Iris pigment epithelial cell (primary cell): ENCODE results near the gene ZSCAN5A.
"Not testable (repeated sequence)": the region's sequence is repeated elsewhere in the genome, so short reads cannot be mapped to it uniquely, and the experiment has no call there.

Experiments
- DNase-seq: peaks from one replicate; pipeline ENCODE4 v3.0.0-alpha.2; 2011; ENCODE audit warnings: low read depth

ZSCAN5A gene, protein sequence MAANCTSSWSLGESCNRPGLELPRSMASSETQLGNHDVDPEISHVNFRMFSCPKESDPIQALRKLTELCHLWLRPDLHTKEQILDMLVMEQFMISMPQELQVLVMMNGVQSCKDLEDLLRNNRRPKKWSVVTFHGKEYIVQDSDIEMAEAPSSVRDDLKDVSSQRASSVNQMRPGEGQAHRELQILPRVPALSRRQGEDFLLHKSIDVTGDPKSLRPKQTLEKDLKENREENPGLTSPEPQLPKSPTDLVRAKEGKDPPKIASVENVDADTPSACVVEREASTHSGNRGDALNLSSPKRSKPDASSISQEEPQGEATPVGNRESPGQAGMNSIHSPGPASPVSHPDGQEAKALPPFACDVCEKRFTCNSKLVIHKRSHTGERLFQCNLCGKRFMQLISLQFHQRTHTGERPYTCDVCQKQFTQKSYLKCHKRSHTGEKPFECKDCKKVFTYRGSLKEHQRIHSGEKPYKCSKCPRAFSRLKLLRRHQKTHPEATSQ

DNA sequence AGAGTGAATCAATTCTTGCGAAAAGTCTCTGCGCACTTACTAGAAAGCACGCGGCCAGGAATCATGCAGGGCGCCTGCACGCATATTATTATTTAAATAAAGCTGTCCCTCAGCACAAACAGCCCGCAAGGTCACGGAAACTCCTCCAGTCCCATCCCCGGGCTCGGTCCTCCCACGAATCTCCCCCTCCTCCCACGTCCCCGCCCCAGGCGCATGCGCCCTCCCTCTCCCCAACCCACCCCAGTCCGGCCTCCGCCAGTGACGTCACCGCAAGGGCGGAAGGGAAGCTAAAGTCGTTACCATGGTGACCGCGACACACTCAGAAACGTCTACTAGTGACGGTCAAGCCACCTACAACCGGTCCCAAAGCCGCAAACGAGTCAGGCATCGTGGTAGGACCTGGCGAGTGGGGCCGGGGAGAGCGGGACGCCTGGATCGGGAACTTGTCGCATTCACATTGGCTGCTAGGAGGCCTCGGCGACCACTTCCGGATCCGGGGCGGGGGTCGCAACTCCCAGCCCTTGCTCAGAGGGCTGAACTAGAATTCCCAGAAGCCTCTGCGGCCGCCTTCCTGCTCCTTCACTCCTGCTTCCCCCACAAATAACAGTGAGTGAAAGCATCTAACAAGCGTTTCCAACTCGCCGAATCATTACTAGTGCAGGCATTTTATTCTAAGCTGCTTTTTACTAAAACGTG is at the start of gene ZSCAN5A:
TSS of gene ZSCAN5A (minus strand) at position 459 of the 696 bp plus-strand sequence. CDS start 89,793 bp downstream, outside the sequence.
- DNase-seq = peak; percentile 94

GRCh38 chr19:56360841-56361240 is 46.2 kb upstream of the ZSCAN5A start:
- no peak for DNase-seq

DNA sequence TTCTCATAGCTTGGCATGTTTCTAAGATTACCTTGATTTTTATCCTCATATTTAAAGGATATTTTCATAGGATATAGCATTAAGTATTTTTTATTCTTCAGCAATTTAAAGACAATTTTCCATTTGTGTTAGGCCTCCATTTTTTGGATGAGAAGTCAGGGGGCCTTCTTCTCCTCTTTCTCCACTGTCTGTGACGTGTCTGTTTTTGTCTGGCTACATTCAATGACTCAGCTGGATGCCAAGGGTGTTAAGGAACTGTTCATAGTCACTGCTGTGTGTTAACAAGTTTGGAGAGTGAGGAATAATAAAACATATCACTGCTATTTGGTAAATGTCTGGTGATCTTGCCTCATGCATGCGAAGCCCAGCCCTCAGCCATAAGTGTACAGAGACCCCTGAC is 42.3 kb upstream of the ZSCAN5A start:
- DNase-seq = peak; percentile 56

GRCh38 chr19:56355517-56355916 is 40.9 kb upstream of the ZSCAN5A start:
- DNase-seq = no peak

- DNase-seq = no peak
These were observed 36.6 kb upstream of the ZSCAN5A start for GRCh38 chr19:56351208-56351607.

DNA sequence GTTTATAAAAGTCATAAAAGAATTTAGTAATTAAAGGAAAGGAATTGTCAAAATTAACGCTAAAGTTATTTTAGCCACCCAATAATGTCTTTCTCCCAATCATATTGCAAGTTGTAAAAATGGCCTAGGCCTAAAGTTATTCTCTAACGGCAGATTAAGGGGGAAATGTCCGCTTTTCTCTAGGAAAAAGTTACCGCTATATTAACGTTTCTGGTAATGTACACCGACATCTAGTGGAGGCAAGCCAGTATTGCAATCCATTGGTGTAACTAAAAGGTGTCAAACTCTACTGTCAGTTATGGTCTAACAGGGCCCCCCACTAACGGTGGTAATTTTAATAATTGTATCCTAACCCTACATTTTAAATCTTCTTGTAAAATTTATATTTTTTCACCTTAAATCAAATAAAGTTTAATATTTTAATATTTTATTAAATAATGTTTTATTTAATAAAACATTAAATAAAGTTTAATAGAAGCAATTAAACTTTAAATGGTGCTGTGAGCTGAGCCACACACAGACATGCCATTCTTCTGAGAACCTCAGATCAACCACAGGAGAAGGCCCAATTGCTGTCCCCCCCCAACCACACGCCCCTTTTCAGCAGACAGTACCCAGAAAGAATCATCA is 35.9 kb upstream of the ZSCAN5A start:
- DNase-seq = peak; percentile 45

- peak; percentile 32 for DNase-seq
These were observed 33.7 kb upstream of the ZSCAN5A start for GRCh38 chr19:56348289-56348877.

DNA sequence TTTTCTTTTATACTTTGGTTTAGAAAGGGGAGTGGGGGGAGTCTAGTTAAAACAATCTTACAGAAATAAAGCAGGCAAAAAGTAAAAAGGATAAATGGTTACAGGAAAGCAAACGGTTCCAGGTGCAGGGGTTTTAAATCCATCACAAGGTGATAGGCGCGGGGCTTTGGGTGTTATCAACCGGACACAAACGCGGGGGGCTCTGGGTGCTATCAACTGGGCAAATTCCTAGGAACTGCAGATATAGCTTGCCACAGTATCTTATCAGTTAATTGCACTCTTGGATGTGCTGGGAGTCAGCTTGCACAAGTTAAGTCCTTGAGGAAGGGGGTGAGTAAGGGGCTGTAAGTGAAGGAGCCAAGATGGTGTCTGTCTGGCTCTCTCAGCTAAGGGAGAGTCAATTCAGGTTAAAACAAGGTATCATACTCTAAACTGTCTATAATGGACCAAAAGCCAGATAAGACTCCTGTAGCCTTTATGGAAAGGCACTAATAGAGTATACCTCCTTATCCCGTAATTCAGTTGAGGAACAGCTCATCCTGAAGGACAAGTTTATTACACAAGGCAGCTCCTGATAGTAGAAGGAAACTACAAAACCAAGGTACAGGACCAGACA is 32.6 kb upstream of the ZSCAN5A start:
- no peak for DNase-seq

- no peak for DNase-seq
These were observed 27.3 kb upstream of the ZSCAN5A start for GRCh38 chr19:56341948-56342347.

DNA sequence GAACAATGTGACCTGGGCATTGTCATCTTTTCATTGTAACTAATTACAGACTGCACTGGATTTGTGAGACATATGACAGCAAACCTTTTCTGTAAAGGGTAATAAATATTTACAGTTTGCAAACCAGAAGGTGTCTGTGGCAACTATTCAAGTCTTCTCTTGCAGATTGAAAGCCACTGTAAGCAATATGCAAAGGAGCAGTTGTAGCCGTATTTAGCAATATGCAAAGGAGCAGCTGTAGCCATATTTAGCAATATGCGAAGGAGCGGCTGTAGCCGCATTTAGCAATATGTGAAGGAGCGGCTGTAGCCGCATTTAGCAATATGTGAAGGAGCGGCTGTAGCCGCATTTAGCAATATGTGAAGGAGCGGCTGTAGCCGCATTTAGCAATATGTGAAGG is 24.4 kb upstream of the ZSCAN5A start:
- DNase-seq = not testable (repeated sequence)

- DNase-seq = not testable (repeated sequence)
These were observed 22.4 kb upstream of the ZSCAN5A start for GRCh38 chr19:56337077-56337476.

- DNase-seq = not testable (repeated sequence)
These were observed 20.7 kb upstream of the ZSCAN5A start for GRCh38 chr19:56335371-56335770.

DNA sequence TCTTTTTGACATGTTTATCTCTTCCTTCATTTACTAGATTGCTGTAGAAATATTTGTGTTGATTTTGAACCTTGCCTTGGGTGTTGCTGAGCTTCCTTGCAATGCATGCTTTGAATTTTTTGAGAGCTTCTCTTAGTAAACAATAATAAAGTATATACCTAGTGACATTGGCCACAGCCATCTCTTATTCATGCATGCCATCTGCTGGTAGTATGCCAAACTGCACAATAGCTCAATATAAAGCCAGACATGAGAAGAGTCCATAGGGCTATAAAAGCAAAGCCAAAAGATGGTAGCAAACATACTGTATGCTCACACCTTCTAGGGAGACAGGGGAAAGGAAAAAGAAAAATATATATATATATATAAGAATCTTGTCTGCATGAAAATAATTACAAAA is 18.9 kb upstream of the ZSCAN5A start:
- DNase-seq = peak; percentile 59

DNA sequence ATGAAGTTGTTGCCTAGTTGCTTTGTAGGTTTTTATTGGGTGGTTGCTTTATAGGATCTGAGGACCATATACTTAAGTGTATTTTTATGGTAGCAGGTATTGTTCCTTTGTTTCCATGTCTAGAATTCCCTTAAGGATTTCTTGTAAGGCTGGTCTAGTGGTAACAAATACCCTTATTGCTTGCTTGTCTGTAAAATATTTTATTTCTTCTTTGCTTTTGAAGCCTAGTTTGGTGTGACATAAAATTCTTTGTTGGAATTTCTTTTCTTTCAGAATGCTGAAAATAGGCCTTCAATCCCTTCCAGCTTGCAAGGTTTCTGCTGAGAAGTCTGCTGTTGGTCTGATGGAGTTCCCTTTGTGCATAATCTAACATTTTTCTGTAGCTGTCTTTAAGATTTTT is 18.1 kb upstream of the ZSCAN5A start:
- no peak for DNase-seq

DNA sequence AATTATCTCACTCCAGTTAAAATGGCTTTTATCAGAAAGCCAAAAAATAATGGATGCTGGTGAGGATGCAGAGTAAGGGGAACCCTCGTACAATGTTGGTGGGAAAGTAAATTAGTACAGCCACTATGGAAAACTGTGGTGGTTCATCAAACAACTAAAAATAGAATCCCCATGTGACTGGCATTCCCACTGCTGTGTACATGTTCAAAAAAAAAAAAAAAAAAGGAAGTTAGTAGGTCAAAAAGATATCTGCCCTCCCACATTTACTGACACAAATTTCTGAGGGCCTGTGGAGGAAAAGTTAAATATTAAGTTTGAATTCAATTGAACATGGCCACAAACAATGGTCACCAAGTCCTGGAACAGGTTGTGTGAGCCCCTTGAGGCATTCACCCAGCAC is 9.8 kb upstream of the ZSCAN5A start:
- no peak for DNase-seq

DNA sequence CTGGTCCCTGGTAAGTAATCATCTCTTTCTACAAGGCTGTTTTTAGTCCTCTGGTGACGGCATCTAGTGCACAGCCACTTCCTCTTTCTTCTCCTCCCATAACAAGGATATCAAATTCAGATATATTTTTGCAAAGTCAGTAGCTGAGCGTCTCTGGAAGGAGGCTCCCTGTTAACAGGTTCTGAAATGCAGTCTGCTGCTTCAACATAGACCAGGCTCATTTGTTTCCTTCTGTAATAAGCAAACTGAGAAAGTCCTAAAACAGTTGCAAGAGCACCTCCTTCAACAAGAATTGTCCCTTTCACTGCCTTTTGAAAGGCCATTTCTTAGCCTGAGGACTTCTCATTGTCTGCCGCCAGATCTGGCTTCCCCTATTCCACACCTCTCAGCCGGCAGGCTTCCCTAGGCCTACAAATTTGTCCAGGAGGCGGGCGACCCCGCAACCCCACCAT is 7.4 kb upstream of the ZSCAN5A start:
- no peak for DNase-seq

- DNase-seq = no peak
These were observed 6.8 kb upstream of the ZSCAN5A start for GRCh38 chr19:56321254-56321988.

GRCh38 chr19:56319991-56320390 is 5.4 kb upstream of the ZSCAN5A start:
- no peak for DNase-seq

DNA sequence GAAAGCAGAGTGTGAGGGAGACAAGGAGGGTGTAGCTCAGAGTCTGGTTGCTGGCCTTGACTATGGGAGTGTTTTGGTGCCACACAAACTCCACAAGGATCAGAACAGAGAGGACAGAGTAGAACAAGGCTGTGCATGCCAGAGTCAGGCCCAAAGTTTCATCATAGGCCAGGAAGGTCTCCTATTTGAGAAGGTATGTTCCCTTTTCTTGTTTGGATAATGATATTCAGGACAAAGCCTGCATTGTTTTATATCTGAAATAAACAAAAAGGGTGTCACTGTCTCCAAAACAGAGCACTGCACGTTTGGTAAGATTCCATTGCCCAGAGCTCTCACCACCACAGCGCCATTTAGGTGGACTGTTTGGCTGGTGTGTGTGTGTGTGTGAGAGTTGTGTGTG is 3.1 kb upstream of the ZSCAN5A start:
- DNase-seq = no peak

GRCh38 chr19:56316728-56317127 is 2.1 kb upstream of the ZSCAN5A start:
- DNase-seq = no peak
